GM12878 (cell line): ENCODE results near the gene GNAQ.

Experiments
- ATF2 ChIP-seq: IDR thresholded peaks from 2 replicates; pipeline ENCODE4 v1.6.1; 2012; ENCODE audit warnings: low read length, inconsistent platforms
- CBX5 ChIP-seq: sonication (generic); IDR thresholded peaks from 2 replicates; pipeline ENCODE4 v1.6.1; 2016; ENCODE audit warnings: low read depth, moderate library complexity, mild to moderate bottlenecking, inconsistent platforms
- MAX ChIP-seq: IDR thresholded peaks from 2 replicates; pipeline ENCODE4 v1.6.1; 2012; ENCODE audit warnings: low read depth, low read length, improper control_type of control experiment

GRCh38 chr9:77707383-77708063 is 324.1 kb downstream of the GNAQ start:
- no peak for TF ChIP-seq CBX5
- TF ChIP-seq MAX = no peak
- TF ChIP-seq ATF2 = no peak
